Measurements from ENCODE around the gene MEIS1. TPM values are rescaled to one million over a fixed set of nuclear protein-coding genes. Genes with fewer than 3 reads are reported as not detected.
"Not testable (repeated sequence)": the region's sequence is repeated elsewhere in the genome, so short reads cannot be mapped to it uniquely, and the experiment has no call there.

The MEIS1 gene
- total and polyA plus RNA-seq, 2 donors (not counting 3 experiments of a cell fraction or from before 2014, with no cell fraction given) = 10.0 to 26.5 TPM

DNA sequence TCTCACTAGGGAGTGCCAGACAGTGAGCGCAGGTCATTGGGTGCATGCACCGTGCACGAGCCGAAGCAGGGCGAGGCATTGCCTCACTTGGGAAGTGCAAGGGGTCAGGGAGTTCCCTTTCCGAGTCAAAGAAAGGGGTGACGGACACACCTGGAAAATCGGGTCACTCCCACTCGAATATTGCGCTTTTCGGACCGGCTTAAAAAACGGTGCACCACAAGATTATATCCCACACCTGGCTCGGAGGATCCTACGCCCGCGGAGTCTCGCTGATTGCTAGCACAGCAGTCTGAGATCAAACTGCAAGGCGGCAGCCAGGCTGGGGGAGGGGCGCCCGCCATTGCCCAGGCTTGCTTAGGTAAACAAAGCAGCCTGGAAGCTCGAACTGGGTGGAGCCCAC, 43.7 kb upstream of the MEIS1 start:
- intact Hi-C loops (cut with micrococcal nuclease); dilution Hi-C loops (cut with MboI; ENCODE audit: extremely low pct_ligation_motif_present, low sequenced_read_pairs); H4K20me1 ChIP-seq (replicated peaks; ENCODE audit: control insufficient read depth, extremely low read depth, insufficient read depth, low read length); H3K9ac ChIP-seq (replicated peaks; ENCODE audit: extremely low read depth, insufficient read depth, low read length); DNase-seq (ENCODE audit: low read depth, low spot score); H3K4me3 ChIP-seq (replicated peaks in 1 of 3; ENCODE audit: insufficient read depth in 1 of 3, low read depth in 1 of 3, low read length in 3 of 3); H3K9me3 ChIP-seq (replicated peaks; ENCODE audit: control insufficient read depth, insufficient read depth, low read length); H3K79me2 ChIP-seq (ENCODE audit: control insufficient read depth, insufficient read depth, low read length); CTCF ChIA-PET; H3K9me1 ChIP-seq (replicated peaks; ENCODE audit: control insufficient read depth, extremely low read depth, insufficient read depth, low read length); H3K4me1 ChIP-seq (ENCODE audit: control insufficient read depth, extremely low read depth, insufficient read depth, low read length); H2AFZ ChIP-seq (ENCODE audit: low read depth, low read length); BruUV-seq (replicated peaks); H3K27me3 ChIP-seq (ENCODE audit: control insufficient read depth in 2 of 2, insufficient read depth in 2 of 2, low read length in 2 of 2); H3K36me3 ChIP-seq (ENCODE audit: control insufficient read depth in 2 of 2, extremely low read depth in 1 of 2, insufficient read depth in 2 of 2, low read length in 2 of 2); H3K4me2 ChIP-seq (ENCODE audit: insufficient read depth, low read length); FAIRE-seq; H3K27ac ChIP-seq (ENCODE audit: insufficient read depth, low read depth, low read length); POLR2A ChIA-PET: not testable (repeated sequence)

DNA sequence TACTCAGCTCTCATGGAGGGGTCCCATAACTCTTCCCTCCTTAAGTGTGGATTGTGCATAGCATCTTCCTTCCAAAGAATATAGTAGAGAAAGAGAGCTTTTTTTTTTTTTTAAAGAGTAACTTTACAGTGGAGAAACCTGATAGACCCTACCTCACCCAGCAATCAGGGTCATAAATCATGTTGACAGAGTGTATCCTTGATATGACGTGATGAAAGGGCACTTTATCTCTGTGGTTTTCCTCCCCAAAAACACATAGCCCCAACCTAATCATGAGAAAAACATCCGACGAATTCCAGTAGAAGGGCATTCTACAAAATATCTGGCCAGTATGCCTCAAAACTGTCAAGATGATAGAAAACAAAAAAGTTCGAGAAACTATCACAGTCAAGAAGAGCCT, 29.5 kb upstream of the MEIS1 start:
- Histone ChIP-seq H4K20me1 (replicated peaks; ENCODE audit: control insufficient read depth, extremely low read depth, insufficient read depth, low read length) (no peaks in the 10 kb centered on the region), H3K4me3 (replicated peaks in 1 of 3; ENCODE audit: insufficient read depth in 1 of 3, low read depth in 1 of 3, low read length in 3 of 3) (no peak overlapping the region), H3K36me3 (ENCODE audit: control insufficient read depth in 2 of 2, extremely low read depth in 1 of 2, insufficient read depth in 2 of 2, low read length in 2 of 2) (no peaks in the 10 kb centered on the region), H3K4me2 (ENCODE audit: insufficient read depth, low read length) (no peak overlapping the region), H3K9ac (replicated peaks; ENCODE audit: extremely low read depth, insufficient read depth, low read length) (no peak overlapping the region), H3K79me2 (ENCODE audit: control insufficient read depth, insufficient read depth, low read length) (no peaks in the 10 kb centered on the region), H2AFZ (ENCODE audit: low read depth, low read length) (no peak overlapping the region), H3K9me3 (replicated peaks; ENCODE audit: control insufficient read depth, insufficient read depth, low read length) (no peaks in the 10 kb centered on the region), H3K9me1 (replicated peaks; ENCODE audit: control insufficient read depth, extremely low read depth, insufficient read depth, low read length) (no peaks in the 10 kb centered on the region), H3K27me3 (ENCODE audit: control insufficient read depth in 2 of 2, insufficient read depth in 2 of 2, low read length in 2 of 2) (no peaks in the 10 kb centered on the region), H3K4me1 (ENCODE audit: control insufficient read depth, extremely low read depth, insufficient read depth, low read length) (no peaks in the 10 kb centered on the region), H3K27ac (ENCODE audit: insufficient read depth, low read depth, low read length) (no peak overlapping the region)
- DNase-seq (ENCODE audit: low read depth, low spot score) (no peak), FAIRE-seq (no peak)
- ChIA-PET CTCF (no interaction called here), POLR2A (interaction anchor here (0.7 kb wide), 1 partner anchor 8 kb away, joined by 3 read pairs; no protein-coding TSS in a partner anchor)
- dilution Hi-C loops (cut with MboI; ENCODE audit: extremely low pct_ligation_motif_present, low sequenced_read_pairs) = no loop called here
- TF ChIP-seq, protein P1, sequence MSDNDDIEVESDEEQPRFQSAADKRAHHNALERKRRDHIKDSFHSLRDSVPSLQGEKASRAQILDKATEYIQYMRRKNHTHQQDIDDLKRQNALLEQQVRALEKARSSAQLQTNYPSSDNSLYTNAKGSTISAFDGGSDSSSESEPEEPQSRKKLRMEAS (IDR thresholded peaks at IDR 0.05; ENCODE audit: insufficient read depth, insufficient read length) = no peak
- TF ChIP-seq, protein P2, sequence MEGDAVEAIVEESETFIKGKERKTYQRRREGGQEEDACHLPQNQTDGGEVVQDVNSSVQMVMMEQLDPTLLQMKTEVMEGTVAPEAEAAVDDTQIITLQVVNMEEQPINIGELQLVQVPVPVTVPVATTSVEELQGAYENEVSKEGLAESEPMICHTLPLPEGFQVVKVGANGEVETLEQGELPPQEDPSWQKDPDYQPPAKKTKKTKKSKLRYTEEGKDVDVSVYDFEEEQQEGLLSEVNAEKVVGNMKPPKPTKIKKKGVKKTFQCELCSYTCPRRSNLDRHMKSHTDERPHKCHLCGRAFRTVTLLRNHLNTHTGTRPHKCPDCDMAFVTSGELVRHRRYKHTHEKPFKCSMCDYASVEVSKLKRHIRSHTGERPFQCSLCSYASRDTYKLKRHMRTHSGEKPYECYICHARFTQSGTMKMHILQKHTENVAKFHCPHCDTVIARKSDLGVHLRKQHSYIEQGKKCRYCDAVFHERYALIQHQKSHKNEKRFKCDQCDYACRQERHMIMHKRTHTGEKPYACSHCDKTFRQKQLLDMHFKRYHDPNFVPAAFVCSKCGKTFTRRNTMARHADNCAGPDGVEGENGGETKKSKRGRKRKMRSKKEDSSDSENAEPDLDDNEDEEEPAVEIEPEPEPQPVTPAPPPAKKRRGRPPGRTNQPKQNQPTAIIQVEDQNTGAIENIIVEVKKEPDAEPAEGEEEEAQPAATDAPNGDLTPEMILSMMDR (IDR thresholded peaks at IDR 0.05; ENCODE audit: extremely low read depth in 1 of 2, insufficient read depth in 1 of 2, low read depth in 1 of 2, low read length in 2 of 2) = no peak
- TF ChIP-seq JUN (IDR thresholded peaks at IDR 0.05; ENCODE audit: borderline replicate concordance, insufficient read depth, insufficient read length, low read depth) = no peak
- TF ChIP-seq EZH2 (IDR thresholded peaks at IDR 0.05; ENCODE audit: borderline replicate concordance, low read depth, low read length, severe bottlenecking) = no peak
- no peak for TF ChIP-seq GATA2 (IDR thresholded peaks at IDR 0.05; ENCODE audit: insufficient read depth, insufficient read length, low read depth, low read length)
- BruUV-seq (replicated peaks) = no TSS peak
- intact Hi-C loops (cut with micrococcal nuclease) = no loop called here

Measured in endothelial cell of umbilical vein (primary cell).